NCI-H748 treated with DMSO at 0.1 percent for 48 hours (cell line): ENCODE data around the gene OR1K1.
"Not testable (repeated sequence)": the region's sequence is repeated elsewhere in the genome, so short reads cannot be mapped to it uniquely, and the experiment has no call there.

Source experiments
- DNase-seq: peaks from one replicate; lab custom pipeline; 2025; lab: John Stamatoyannopoulos, UW

OR1K1 gene

GRCh38 chr9:122812736-122813135 is 12.8 kb downstream of the OR1K1 start:
- DNase-seq, result no peak

- DNase-seq, result no peak
Observed at GRCh38 chr9:122814545-122814944, 14.6 kb downstream of the OR1K1 start.

GRCh38 chr9:122815544-122815943 is 15.6 kb downstream of the OR1K1 start:
- DNase-seq, result no peak

- no peak for DNase-seq
Observed at GRCh38 chr9:122816163-122816867, 16.4 kb downstream of the OR1K1 start.

GRCh38 chr9:122819326-122819725 is 19.4 kb downstream of the OR1K1 start:
- DNase-seq, result no peak

- no peak for DNase-seq
Observed at GRCh38 chr9:122819791-122820489, 20.0 kb downstream of the OR1K1 start.

GRCh38 chr9:122820490-122820845 is 20.5 kb downstream of the OR1K1 start:
- DNase-seq, result no peak

- no peak for DNase-seq
Observed at GRCh38 chr9:122821278-122821943, 21.5 kb downstream of the OR1K1 start.

- DNase-seq, result no peak
Observed at GRCh38 chr9:122822056-122822455, 22.1 kb downstream of the OR1K1 start.

- no peak for DNase-seq
Observed at GRCh38 chr9:122822938-122823337, 23.0 kb downstream of the OR1K1 start.

- no peak for DNase-seq
Observed at GRCh38 chr9:122827761-122828093, 27.8 kb downstream of the OR1K1 start.

- DNase-seq, result not testable (repeated sequence)
Observed at GRCh38 chr9:122828965-122829284, 29.0 kb downstream of the OR1K1 start.

- no peak for DNase-seq
Observed at GRCh38 chr9:122832194-122832593, 32.3 kb downstream of the OR1K1 start.

- DNase-seq, result no peak
Observed at GRCh38 chr9:122835313-122835731, 35.4 kb downstream of the OR1K1 start.

GRCh38 chr9:122837266-122837850 is 37.4 kb downstream of the OR1K1 start:
- no peak for DNase-seq

- DNase-seq, result not testable (repeated sequence)
Observed at GRCh38 chr9:122838441-122838840, 38.5 kb downstream of the OR1K1 start.

GRCh38 chr9:122841501-122841900 is 41.6 kb downstream of the OR1K1 start:
- no peak for DNase-seq

- no peak for DNase-seq
Observed at GRCh38 chr9:122844137-122844536, 44.2 kb downstream of the OR1K1 start.

- no peak for DNase-seq
Observed at GRCh38 chr9:122845116-122845515, 45.2 kb downstream of the OR1K1 start.

- no peak for DNase-seq
Observed at GRCh38 chr9:122846371-122846940, 46.5 kb downstream of the OR1K1 start.

GRCh38 chr9:122848256-122848943 is 48.5 kb downstream of the OR1K1 start:
- no peak for DNase-seq
